ENCODE results near the gene BTBD9. TPM values are rescaled to one million over a fixed set of nuclear protein-coding genes. Genes with fewer than 3 reads are reported as not detected.

The BTBD9 gene
- total and polyA plus RNA-seq, 9 of the 15 experiments (the other 6 are each of a cell fraction or from before 2014, with no cell fraction given): 0.08 to 1.6 (median 0.58) TPM

DNA sequence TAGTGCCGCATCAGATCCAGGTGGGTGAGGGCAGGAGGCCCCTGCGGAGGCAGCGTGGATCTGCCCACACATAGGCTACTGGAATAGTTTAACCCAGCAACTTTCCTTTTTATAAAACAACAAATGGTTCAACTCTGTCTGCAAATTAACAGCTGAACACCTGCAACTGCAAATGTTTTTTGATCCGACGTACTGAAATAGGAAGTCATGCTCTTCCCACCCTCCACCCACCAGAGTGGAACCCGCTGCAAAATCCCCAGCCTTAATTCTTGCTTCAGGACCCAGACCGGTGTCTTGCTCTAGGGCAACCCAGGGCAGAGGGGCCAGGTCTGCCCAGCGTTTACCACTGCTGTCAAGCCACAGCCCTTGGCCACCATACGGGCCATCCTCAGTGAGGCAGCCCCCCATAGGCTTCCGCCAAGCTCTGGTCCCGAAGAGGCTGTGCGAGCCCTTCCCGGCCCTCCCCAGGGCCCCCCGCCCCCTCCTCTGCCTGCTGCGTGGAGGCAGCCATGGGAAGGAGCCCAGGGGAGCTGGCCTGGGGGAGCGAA lies 485.9 kb downstream of the BTBD9 start:
- CTCF ChIA-PET (ENCODE audit: low intra/inter-chr PET ratio): no interaction called here
- no peaks in the 10 kb centered on the region; a peak in 1 of 5 replicates for H3K4me1 ChIP-seq (replicated peaks in 1 of 2; ENCODE audit: control insufficient read depth in 2 of 2, insufficient read depth in 2 of 2, low read length in 2 of 2)
- H4K20me1 ChIP-seq (replicated peaks; ENCODE audit: control insufficient read depth, insufficient read depth, low read length): peaks cover 15% of the 10 kb centered on the region
- no peak overlapping the region for H2AFZ ChIP-seq (ENCODE audit: low read depth, low read length)
- H3K9me1 ChIP-seq (ENCODE audit: control insufficient read depth, insufficient read depth, low read length): no peaks in the 10 kb centered on the region
- H3K79me2 ChIP-seq (ENCODE audit: control insufficient read depth, insufficient read depth, low read length): no peaks in the 10 kb centered on the region
- no TSS peak for BruUV-seq (replicated peaks)
- ATAC-seq: no peak
- H3K36me3 ChIP-seq (ENCODE audit: control insufficient read depth, insufficient read depth, low read length): no peaks in the 10 kb centered on the region
- H3K27me3 ChIP-seq (ENCODE audit: control insufficient read depth in 2 of 2, insufficient read depth in 2 of 2, low read length in 2 of 2): no peaks in the 10 kb centered on the region
- in situ Hi-C loops (cut with MboI) (no loop called here), intact Hi-C loops (cut with micrococcal nuclease) (no loop called here)
- no peak for DNase-seq (ENCODE audit: extremely low read depth in 1 of 4, low spot score in 3 of 4)
- no peak overlapping the region for H3K4me2 ChIP-seq (ENCODE audit: insufficient read depth, low read length)
- no peaks in the 10 kb centered on the region for H3K9me3 ChIP-seq (replicated peaks; ENCODE audit: control insufficient read depth, insufficient read depth, low read depth, low read length)
- WGBS (ENCODE audit: insufficient coverage, low coverage, missing lambda C conversion rate): 57% methylated on average over 12 of the region's 16 CpGs
- no peak for FAIRE-seq
- no peak overlapping the region for H3K27ac ChIP-seq (ENCODE audit: extremely low read depth, low read depth, low read length)
- POLR2A ChIA-PET: no interaction called here
- no peak overlapping the region for H3K4me3 ChIP-seq
- no peak overlapping the region for H3K9ac ChIP-seq (ENCODE audit: insufficient read depth in 1 of 2, low read depth in 2 of 2, low read length in 2 of 2)
- TF ChIP-seq HMG20A (CRISPR knock-in tag; conservative IDR thresholded peaks at IDR 0.05) (no peak), SIN3B (IDR thresholded peaks at IDR 0.05; ENCODE audit: low read depth) (no peak), BDP1 (IDR thresholded peaks at IDR 0.05; ENCODE audit: insufficient read depth, insufficient read length) (no peak), SMARCA5 (IDR thresholded peaks at IDR 0.05) (no peak), NFIX (CRISPR knock-in tag; IDR thresholded peaks at IDR 0.05; ENCODE audit: low read depth) (no peak), KAT7 (CRISPR knock-in tag; IDR thresholded peaks at IDR 0.05; ENCODE audit: borderline replicate concordance) (no peak)
- TF ChIP-seq, protein P1, sequence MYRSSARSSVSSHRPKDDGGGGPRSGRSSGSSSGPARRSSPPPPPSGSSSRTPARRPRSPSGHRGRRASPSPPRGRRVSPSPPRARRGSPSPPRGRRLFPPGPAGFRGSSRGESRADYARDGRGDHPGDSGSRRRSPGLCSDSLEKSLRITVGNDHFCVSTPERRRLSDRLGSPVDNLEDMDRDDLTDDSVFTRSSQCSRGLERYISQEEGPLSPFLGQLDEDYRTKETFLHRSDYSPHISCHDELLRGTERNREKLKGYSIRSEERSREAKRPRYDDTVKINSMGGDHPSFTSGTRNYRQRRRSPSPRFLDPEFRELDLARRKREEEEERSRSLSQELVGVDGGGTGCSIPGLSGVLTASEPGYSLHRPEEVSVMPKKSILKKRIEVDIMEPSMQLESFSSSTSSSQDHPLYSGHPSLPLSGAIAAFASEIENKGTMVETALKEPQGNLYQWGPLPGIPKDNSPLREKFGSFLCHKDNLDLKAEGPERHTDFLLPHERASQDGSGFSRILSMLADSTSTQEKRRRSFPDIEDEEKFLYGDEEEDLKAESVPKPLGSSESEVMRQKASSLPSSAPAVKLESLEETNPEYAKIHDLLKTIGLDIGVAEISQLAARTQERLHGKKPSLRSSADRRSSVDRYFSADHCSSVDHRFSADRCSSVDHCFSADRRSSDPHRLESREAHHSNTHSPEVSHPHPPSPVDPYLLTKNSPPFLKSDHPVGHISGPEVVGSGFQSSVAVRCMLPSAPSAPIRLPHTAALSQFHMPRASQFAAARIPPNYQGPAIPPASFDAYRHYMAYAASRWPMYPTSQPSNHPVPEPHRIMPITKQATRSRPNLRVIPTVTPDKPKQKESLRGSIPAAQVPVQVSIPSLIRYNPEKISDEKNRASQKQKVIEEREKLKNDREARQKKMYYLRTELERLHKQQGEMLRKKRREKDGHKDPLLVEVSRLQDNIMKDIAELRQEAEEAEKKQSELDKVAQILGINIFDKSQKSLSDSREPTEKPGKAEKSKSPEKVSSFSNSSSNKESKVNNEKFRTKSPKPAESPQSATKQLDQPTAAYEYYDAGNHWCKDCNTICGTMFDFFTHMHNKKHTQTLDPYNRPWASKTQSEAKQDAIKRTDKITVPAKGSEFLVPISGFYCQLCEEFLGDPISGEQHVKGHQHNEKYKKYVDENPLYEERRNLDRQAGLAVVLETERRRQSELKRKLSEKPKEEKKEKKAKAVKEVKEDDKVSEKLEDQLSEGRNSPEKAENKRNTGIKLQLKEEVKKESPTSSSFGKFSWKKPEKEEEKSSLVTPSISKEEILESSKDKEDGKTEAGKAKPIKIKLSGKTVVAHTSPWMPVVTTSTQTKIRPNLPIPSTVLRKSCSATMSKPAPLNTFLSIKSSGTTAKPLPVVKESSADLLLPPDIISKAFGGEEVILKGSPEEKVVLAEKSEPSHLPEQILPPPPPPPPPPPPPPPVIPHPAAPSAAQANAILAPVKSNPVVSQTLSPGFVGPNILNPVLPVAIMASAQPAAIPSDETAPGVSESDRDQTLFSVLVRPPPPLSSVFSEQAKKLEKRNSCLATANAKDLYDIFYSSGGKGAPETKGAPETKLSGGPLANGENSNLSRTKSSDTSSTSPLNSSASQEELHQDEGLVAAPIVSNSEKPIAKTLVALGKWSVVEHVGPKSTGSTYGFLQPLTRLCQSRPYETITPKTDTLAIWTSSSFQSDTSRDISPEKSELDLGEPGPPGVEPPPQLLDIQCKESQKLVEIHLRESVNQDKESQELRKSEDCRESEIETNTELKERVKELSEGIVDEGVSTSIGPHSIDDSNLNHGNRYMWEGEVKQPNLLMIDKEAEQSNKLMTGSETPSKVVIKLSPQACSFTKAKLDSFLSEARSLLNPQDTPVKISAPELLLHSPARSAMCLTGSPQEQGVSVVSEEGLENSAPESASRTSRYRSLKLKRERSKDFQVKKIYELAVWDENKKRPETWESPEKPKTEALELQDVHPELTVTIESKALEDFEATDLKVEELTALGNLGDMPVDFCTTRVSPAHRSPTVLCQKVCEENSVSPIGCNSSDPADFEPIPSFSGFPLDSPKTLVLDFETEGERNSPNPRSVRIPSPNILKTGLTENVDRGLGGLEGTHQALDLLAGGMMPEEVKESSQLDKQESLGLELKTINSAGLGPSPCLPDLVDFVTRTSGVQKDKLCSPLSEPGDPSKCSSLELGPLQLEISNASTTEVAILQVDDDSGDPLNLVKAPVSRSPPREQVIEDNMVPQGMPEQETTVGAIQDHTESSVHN (IDR thresholded peaks at IDR 0.05; ENCODE audit: borderline replicate concordance in 1 of 2, low read depth in 1 of 2): no peak
- TF ChIP-seq, protein P2, sequence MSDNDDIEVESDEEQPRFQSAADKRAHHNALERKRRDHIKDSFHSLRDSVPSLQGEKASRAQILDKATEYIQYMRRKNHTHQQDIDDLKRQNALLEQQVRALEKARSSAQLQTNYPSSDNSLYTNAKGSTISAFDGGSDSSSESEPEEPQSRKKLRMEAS (CRISPR knock-in tag; IDR thresholded peaks at IDR 0.05): no peak
- TF ChIP-seq, protein P3, sequence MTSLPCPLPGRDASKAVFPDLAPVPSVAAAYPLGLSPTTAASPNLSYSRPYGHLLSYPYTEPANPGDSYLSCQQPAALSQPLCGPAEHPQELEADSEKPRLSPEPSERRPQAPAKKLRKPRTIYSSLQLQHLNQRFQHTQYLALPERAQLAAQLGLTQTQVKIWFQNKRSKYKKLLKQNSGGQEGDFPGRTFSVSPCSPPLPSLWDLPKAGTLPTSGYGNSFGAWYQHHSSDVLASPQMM (CRISPR knock-in tag; IDR thresholded peaks at IDR 0.05): no peak
- TF ChIP-seq, protein P4, sequence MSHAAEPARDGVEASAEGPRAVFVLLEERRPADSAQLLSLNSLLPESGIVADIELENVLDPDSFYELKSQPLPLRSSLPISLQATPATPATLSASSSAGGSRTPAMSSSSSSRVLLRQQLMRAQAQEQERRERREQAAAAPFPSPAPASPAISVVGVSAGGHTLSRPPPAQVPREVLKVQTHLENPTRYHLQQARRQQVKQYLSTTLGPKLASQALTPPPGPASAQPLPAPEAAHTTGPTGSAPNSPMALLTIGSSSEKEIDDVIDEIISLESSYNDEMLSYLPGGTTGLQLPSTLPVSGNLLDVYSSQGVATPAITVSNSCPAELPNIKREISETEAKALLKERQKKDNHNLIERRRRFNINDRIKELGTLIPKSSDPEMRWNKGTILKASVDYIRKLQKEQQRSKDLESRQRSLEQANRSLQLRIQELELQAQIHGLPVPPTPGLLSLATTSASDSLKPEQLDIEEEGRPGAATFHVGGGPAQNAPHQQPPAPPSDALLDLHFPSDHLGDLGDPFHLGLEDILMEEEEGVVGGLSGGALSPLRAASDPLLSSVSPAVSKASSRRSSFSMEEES (CRISPR knock-in tag; IDR thresholded peaks at IDR 0.05): no peak
- TF ChIP-seq, protein P5, sequence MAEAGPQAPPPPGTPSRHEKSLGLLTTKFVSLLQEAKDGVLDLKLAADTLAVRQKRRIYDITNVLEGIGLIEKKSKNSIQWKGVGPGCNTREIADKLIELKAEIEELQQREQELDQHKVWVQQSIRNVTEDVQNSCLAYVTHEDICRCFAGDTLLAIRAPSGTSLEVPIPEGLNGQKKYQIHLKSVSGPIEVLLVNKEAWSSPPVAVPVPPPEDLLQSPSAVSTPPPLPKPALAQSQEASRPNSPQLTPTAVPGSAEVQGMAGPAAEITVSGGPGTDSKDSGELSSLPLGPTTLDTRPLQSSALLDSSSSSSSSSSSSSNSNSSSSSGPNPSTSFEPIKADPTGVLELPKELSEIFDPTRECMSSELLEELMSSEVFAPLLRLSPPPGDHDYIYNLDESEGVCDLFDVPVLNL (CRISPR knock-in tag; IDR thresholded peaks at IDR 0.05; ENCODE audit: low read depth): no peak
